WTC11 (cell line): ENCODE measurements around the gene PMIS2. TPM values are rescaled to one million over a fixed set of nuclear protein-coding genes. Genes with fewer than 3 reads are reported as not detected.

Experiments
- ATAC-seq: fragments of 200-7000 bp; cut with Tn5 transposase; 2 replicates; pipeline ENCODE4 v1.10.0; 2021; ENCODE audit warnings: mild to moderate bottlenecking, moderate library complexity
- CTCF ChIA-PET: fragments of 300-600 bp; sonication (Branson Sonifier 250); formaldehyde crosslinking; loops from one replicate; lab custom pipeline; 2021; ENCODE audit warnings: antibody characterized with exemption; lab: Charles Lee
- POLR2A ChIA-PET: fragments of 350-600 bp; sonication (Branson Sonifier 250); formaldehyde crosslinking; loops from one replicate; lab custom pipeline; 2021; ENCODE audit warnings: antibody characterized with exemption; lab: Charles Lee
- DNase-seq: peaks from one replicate; pipeline ENCODE4 v3.0.0; 2021; ENCODE audit warnings: low spot score
- H3K27ac Mint-ChIP-seq: 2 replicates; pipeline ENCODE4 v1.8.0; 2021; ENCODE audit warnings: mixed read lengths
- H3K27me3 Mint-ChIP-seq: 2 replicates; pipeline ENCODE4 v1.8.0; 2021; ENCODE audit warnings: low read depth, mild to moderate bottlenecking, moderate library complexity, mixed read lengths
- H3K36me3 Mint-ChIP-seq: 2 replicates; pipeline ENCODE4 v1.8.0; 2021; ENCODE audit warnings: mixed read lengths
- H3K4me1 Mint-ChIP-seq: 2 replicates; pipeline ENCODE4 v1.8.0; 2022; ENCODE audit warnings: mixed read lengths
- H3K4me3 Mint-ChIP-seq: 2 replicates; pipeline ENCODE4 v1.8.0; 2021; ENCODE audit warnings: mild to moderate bottlenecking, moderate library complexity, mixed read lengths
- H3K9me3 Mint-ChIP-seq: 2 replicates; pipeline ENCODE4 v1.8.0; 2021; ENCODE audit warnings: mixed read lengths
- AR ChIP-seq: fragments of 250-450 bp; sonication (Bioruptor Pico); IDR thresholded peaks from 2 replicates; pipeline ENCODE4 v1.9.0; 2021; ENCODE audit warnings: mild to moderate bottlenecking
- E2F1 ChIP-seq: sonication (generic); formaldehyde crosslinking; IDR thresholded peaks from 2 replicates; pipeline ENCODE4 v1.8.0; 2022; ENCODE audit warnings: mild to moderate bottlenecking, missing genetic modification reagents
- HMGA2 ChIP-seq: fragments of 250-450 bp; sonication (Bioruptor Pico); IDR thresholded peaks from 2 replicates; pipeline ENCODE4 v1.4.0; 2021; ENCODE audit warnings: mild to moderate bottlenecking, moderate library complexity
- IRF2 ChIP-seq: sonication (generic); formaldehyde crosslinking; IDR thresholded peaks from 2 replicates; pipeline ENCODE4 v1.8.0; 2022; ENCODE audit warnings: low read depth, missing genetic modification reagents, borderline replicate concordance
- NFATC4 ChIP-seq: fragments of 250-450 bp; sonication (Bioruptor Pico); IDR thresholded peaks from 2 replicates; pipeline ENCODE4 v1.9.0; 2021; ENCODE audit warnings: mild to moderate bottlenecking
- ZBTB43 ChIP-seq: sonication (generic); formaldehyde crosslinking; IDR thresholded peaks from 2 replicates; pipeline ENCODE4 v1.8.1; 2023; ENCODE audit warnings: mild to moderate bottlenecking, missing genetic modification reagents
- ZNF512 ChIP-seq: sonication (generic); formaldehyde crosslinking; IDR thresholded peaks from 2 replicates; pipeline ENCODE4 v1.8.1; 2022; ENCODE audit warnings: missing genetic modification reagents, borderline replicate concordance
- ZNF532 ChIP-seq: fragments of 250-450 bp; sonication (Bioruptor Pico); IDR thresholded peaks from 2 replicates; pipeline ENCODE4 v1.9.0; 2021; ENCODE audit warnings: mild to moderate bottlenecking, borderline replicate concordance
- ZNF671 ChIP-seq: fragments of 250-450 bp; sonication (Bioruptor Pico); IDR thresholded peaks from 2 replicates; pipeline ENCODE4 v1.8.0; 2021; ENCODE audit warnings: mild to moderate bottlenecking
- total RNA-seq: library from RNA; stranded (reverse); gene quantifications from 3 replicates; pipeline ENCODE4 v1.2.3, GENCODE V29; 2021
- TF ChIP-seq, protein P1 (sequence below): fragments of 250-450 bp; sonication (Bioruptor Pico); IDR thresholded peaks from 2 replicates; pipeline ENCODE4 v1.9.0; 2021; ENCODE audit warnings: moderate library complexity, mild to moderate bottlenecking, inconsistent platforms, borderline replicate concordance
- TF ChIP-seq, protein P2 (sequence below): sonication (generic); formaldehyde crosslinking; IDR thresholded peaks from 2 replicates; pipeline ENCODE4 v1.8.1; 2022; ENCODE audit warnings: low read depth, missing genetic modification reagents, borderline replicate concordance

PMIS2 gene
- total RNA-seq, 1 experiment from 2014 or later = not detected

DNA sequence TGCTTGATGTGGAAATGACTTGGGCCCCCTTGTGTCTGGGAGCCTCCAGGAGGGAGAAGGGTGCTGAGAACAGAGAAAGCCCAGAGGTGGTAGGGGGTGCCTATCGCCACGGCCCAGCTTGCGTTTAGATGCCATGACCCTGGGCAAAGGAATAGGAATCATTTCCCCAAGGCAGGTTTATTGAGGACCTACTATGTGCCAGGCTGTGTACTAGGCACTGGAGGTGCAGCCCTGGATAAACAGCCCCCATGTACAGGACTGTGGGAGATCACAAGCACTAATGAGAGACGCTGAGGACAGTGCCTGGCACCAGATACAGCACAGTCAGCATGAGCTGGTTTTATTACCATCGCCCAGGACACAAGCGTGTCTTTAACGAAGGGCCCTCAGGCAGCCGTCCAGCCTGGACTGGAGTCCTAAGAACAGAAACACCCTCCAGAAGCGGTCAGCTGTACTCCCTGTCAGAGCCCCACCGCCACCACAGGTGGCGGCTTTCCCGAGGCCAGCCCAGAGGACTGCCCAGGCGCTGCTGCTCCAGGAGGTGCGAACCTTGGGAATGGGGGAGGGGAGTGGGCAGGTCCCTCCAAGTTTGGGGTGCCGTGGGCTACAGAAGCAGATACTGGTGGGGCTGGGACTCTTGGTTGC is 36.0 kb upstream of the PMIS2 start (continued):
- TF ChIP-seq ZNF532 (CRISPR knock-in tag) (no peak), AR (CRISPR knock-in tag) (no peak), IRF2 (CRISPR knock-in tag) (no peak), ZNF671 (CRISPR knock-in tag) (no peak), E2F1 (CRISPR knock-in tag) (no peak), HMGA2 (CRISPR knock-in tag) (no peak), ZBTB43 (no peak)
- TF ChIP-seq, protein P1, sequence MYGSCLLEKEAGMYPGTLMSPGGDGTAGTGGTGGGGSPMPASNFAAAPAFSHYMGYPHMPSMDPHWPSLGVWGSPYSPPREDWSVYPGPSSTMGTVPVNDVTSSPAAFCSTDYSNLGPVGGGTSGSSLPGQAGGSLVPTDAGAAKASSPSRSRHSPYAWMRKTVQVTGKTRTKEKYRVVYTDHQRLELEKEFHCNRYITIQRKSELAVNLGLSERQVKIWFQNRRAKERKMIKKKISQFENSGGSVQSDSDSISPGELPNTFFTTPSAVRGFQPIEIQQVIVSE (CRISPR knock-in tag) = no peak

- H3K4me1 Mint-ChIP-seq = peaks cover 18% of the 10 kb centered on the region
- no peak overlapping the region for H3K4me3 Mint-ChIP-seq
- no peak overlapping the region for H3K27ac Mint-ChIP-seq
- DNase-seq = no peak
- CTCF ChIA-PET = interaction anchor here (0.8 to 1.4 kb wide), 3 partner anchors 41 to 123 kb away, joined by 3 to 4 read pairs (median 4); no protein-coding TSS in a partner anchor
- peaks cover 10% of the 10 kb centered on the region; the same call in 1 of the 2 replicates for H3K36me3 Mint-ChIP-seq
- TF ChIP-seq ZNF512 (CRISPR knock-in tag) (no peak), NFATC4 (no peak)
- TF ChIP-seq, protein P2, sequence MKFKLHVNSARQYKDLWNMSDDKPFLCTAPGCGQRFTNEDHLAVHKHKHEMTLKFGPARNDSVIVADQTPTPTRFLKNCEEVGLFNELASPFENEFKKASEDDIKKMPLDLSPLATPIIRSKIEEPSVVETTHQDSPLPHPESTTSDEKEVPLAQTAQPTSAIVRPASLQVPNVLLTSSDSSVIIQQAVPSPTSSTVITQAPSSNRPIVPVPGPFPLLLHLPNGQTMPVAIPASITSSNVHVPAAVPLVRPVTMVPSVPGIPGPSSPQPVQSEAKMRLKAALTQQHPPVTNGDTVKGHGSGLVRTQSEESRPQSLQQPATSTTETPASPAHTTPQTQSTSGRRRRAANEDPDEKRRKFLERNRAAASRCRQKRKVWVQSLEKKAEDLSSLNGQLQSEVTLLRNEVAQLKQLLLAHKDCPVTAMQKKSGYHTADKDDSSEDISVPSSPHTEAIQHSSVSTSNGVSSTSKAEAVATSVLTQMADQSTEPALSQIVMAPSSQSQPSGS (CRISPR knock-in tag) = no peak
- no peaks in the 10 kb centered on the region for H3K9me3 Mint-ChIP-seq
- POLR2A ChIA-PET = no interaction called here
- no peak for ATAC-seq
- H3K27me3 Mint-ChIP-seq = peaks cover 7% of the 10 kb centered on the region
Observed at GRCh38 chr19:35551091-35551810, 34.7 kb upstream of the PMIS2 start.
